Dendritic cell treated with granulocyte-macrophage colony-stimulating factor and Interleukin-4, amounts not matched to agents 40 ng/mL and 50 ng/mL, for 4 days (primary cell): ENCODE data around the gene SLAMF9.

Source experiments
- H3K27ac Mint-ChIP-seq: one replicate; pipeline ENCODE4 v1.8.0; 2022; ENCODE audit warnings: mild to moderate bottlenecking, mixed read lengths
- H3K27me3 Mint-ChIP-seq: one replicate; pipeline ENCODE4 v1.8.0; 2022; ENCODE audit warnings: mild to moderate bottlenecking, mixed read lengths
- H3K36me3 Mint-ChIP-seq: one replicate; pipeline ENCODE4 v1.8.0; 2022; ENCODE audit warnings: low read depth, mixed read lengths
- H3K4me1 Mint-ChIP-seq: one replicate; pipeline ENCODE4 v1.8.0; 2022; ENCODE audit warnings: low read depth, mixed read lengths
- H3K4me3 Mint-ChIP-seq: one replicate; pipeline ENCODE4 v1.8.0; 2022; ENCODE audit warnings: mild to moderate bottlenecking, moderate library complexity, mixed read lengths
- H3K9me3 Mint-ChIP-seq: one replicate; pipeline ENCODE4 v1.8.0; 2022; ENCODE audit warnings: mixed read lengths
- intact Hi-C: fragments of 100-400 bp; cut with micrococcal nuclease; formaldehyde crosslinking; loops from one replicate; pipeline ENCODE4 v1.15.0; 2022

The SLAMF9 gene

GRCh38 chr1:159983681-159984080 lies 29.6 kb upstream of the SLAMF9 start:
- H3K27me3 Mint-ChIP-seq = peaks cover 26% of the 10 kb centered on the region
- no peaks in the 10 kb centered on the region for H3K9me3 Mint-ChIP-seq
- H3K4me3 Mint-ChIP-seq = no peak overlapping the region
- intact Hi-C loops = no loop called here
- H3K4me1 Mint-ChIP-seq = peaks cover 5% of the 10 kb centered on the region
- no peaks in the 10 kb centered on the region for H3K36me3 Mint-ChIP-seq
- no peak overlapping the region for H3K27ac Mint-ChIP-seq

- H3K9me3 Mint-ChIP-seq = no peaks in the 10 kb centered on the region
- H3K27me3 Mint-ChIP-seq = peaks cover 35% of the 10 kb centered on the region
- no peaks in the 10 kb centered on the region for H3K36me3 Mint-ChIP-seq
- H3K27ac Mint-ChIP-seq = no peak overlapping the region
- peaks cover 5% of the 10 kb centered on the region for H3K4me1 Mint-ChIP-seq
- H3K4me3 Mint-ChIP-seq = no peak overlapping the region
- intact Hi-C loops = no loop called here
Measured at GRCh38 chr1:159982280-159982679, 28.2 kb upstream of the SLAMF9 start.

GRCh38 chr1:159981351-159982055 lies 27.5 kb upstream of the SLAMF9 start:
- no peaks in the 10 kb centered on the region for H3K36me3 Mint-ChIP-seq
- H3K27me3 Mint-ChIP-seq = peaks cover 41% of the 10 kb centered on the region

GRCh38 chr1:159980786-159981185 lies 26.7 kb upstream of the SLAMF9 start:
- Mint-ChIP-seq H3K27me3 (peaks cover 41% of the 10 kb centered on the region), H3K9me3 (no peaks in the 10 kb centered on the region), H3K4me1 (peaks cover 5% of the 10 kb centered on the region), H3K4me3 (no peak overlapping the region), H3K27ac (no peak overlapping the region), H3K36me3 (no peaks in the 10 kb centered on the region)
- intact Hi-C loops = no loop called here

More at GRCh38 chr1:159981351-159982055, 27.5 kb upstream of the SLAMF9 start:
- peaks cover 5% of the 10 kb centered on the region for H3K4me1 Mint-ChIP-seq
- no peak overlapping the region for H3K4me3 Mint-ChIP-seq
- no peaks in the 10 kb centered on the region for H3K9me3 Mint-ChIP-seq
- no peak overlapping the region for H3K27ac Mint-ChIP-seq
- intact Hi-C loops = no loop called here

- peaks cover 38% of the 10 kb centered on the region for H3K27me3 Mint-ChIP-seq
- H3K36me3 Mint-ChIP-seq = no peaks in the 10 kb centered on the region
- intact Hi-C loops = no loop called here
- no peak overlapping the region for H3K27ac Mint-ChIP-seq
- H3K9me3 Mint-ChIP-seq = no peaks in the 10 kb centered on the region
- no peak overlapping the region for H3K4me3 Mint-ChIP-seq
- H3K4me1 Mint-ChIP-seq = peaks cover 5% of the 10 kb centered on the region
Measured at GRCh38 chr1:159980076-159980475, 26.0 kb upstream of the SLAMF9 start.

GRCh38 chr1:159979257-159979656 lies 25.2 kb upstream of the SLAMF9 start:
- H3K4me1 Mint-ChIP-seq = peaks cover 5% of the 10 kb centered on the region
- H3K4me3 Mint-ChIP-seq = no peak overlapping the region
- H3K27me3 Mint-ChIP-seq = peaks cover 37% of the 10 kb centered on the region
- intact Hi-C loops = no loop called here
- H3K27ac Mint-ChIP-seq = no peak overlapping the region
- H3K9me3 Mint-ChIP-seq = no peaks in the 10 kb centered on the region
- H3K36me3 Mint-ChIP-seq = no peaks in the 10 kb centered on the region

GRCh38 chr1:159978107-159978398 lies 24.0 kb upstream of the SLAMF9 start:
- intact Hi-C loops = no loop called here
- no peaks in the 10 kb centered on the region for H3K36me3 Mint-ChIP-seq
- H3K4me1 Mint-ChIP-seq = peaks cover 5% of the 10 kb centered on the region

GRCh38 chr1:159977364-159978106 lies 23.5 kb upstream of the SLAMF9 start:
- Mint-ChIP-seq H3K27ac (no peak overlapping the region), H3K4me1 (peaks cover 5% of the 10 kb centered on the region), H3K9me3 (no peaks in the 10 kb centered on the region), H3K27me3 (peaks cover 30% of the 10 kb centered on the region), H3K4me3 (no peak overlapping the region), H3K36me3 (no peaks in the 10 kb centered on the region)
- intact Hi-C loops = no loop called here

More at GRCh38 chr1:159978107-159978398, 24.0 kb upstream of the SLAMF9 start:
- Mint-ChIP-seq H3K9me3 (no peaks in the 10 kb centered on the region), H3K4me3 (no peak overlapping the region), H3K27me3 (peaks cover 31% of the 10 kb centered on the region), H3K27ac (no peak overlapping the region)

GRCh38 chr1:159974350-159974965 lies 20.4 kb upstream of the SLAMF9 start:
- Mint-ChIP-seq H3K27me3 (peaks cover 21% of the 10 kb centered on the region), H3K36me3 (no peaks in the 10 kb centered on the region), H3K4me3 (no peak overlapping the region), H3K9me3 (no peaks in the 10 kb centered on the region), H3K4me1 (peaks cover 5% of the 10 kb centered on the region), H3K27ac (no peak overlapping the region)
- intact Hi-C loops = no loop called here

GRCh38 chr1:159973350-159973940 lies 19.4 kb upstream of the SLAMF9 start:
- no peak overlapping the region for H3K4me3 Mint-ChIP-seq
- H3K36me3 Mint-ChIP-seq = no peaks in the 10 kb centered on the region
- intact Hi-C loops = no loop called here
- no peaks in the 10 kb centered on the region for H3K9me3 Mint-ChIP-seq
- peaks cover 22% of the 10 kb centered on the region for H3K27me3 Mint-ChIP-seq
- H3K4me1 Mint-ChIP-seq = peaks cover 13% of the 10 kb centered on the region
- H3K27ac Mint-ChIP-seq = no peak overlapping the region

GRCh38 chr1:159972443-159973205 lies 18.6 kb upstream of the SLAMF9 start:
- no peak overlapping the region for H3K4me3 Mint-ChIP-seq
- intact Hi-C loops = no loop called here
- no peak overlapping the region for H3K27ac Mint-ChIP-seq
- no peaks in the 10 kb centered on the region for H3K9me3 Mint-ChIP-seq
- H3K4me1 Mint-ChIP-seq = peaks cover 18% of the 10 kb centered on the region
- H3K36me3 Mint-ChIP-seq = no peaks in the 10 kb centered on the region
- peaks cover 20% of the 10 kb centered on the region for H3K27me3 Mint-ChIP-seq

GRCh38 chr1:159970932-159971342 lies 16.9 kb upstream of the SLAMF9 start:
- Mint-ChIP-seq H3K36me3 (no peaks in the 10 kb centered on the region), H3K4me3 (no peak overlapping the region), H3K4me1 (peaks cover 18% of the 10 kb centered on the region), H3K27me3 (peaks cover 10% of the 10 kb centered on the region), H3K27ac (no peak overlapping the region), H3K9me3 (no peaks in the 10 kb centered on the region)
- intact Hi-C loops = no loop called here

- H3K27me3 Mint-ChIP-seq = peaks cover 10% of the 10 kb centered on the region
- no peak overlapping the region for H3K4me3 Mint-ChIP-seq
- no peaks in the 10 kb centered on the region for H3K36me3 Mint-ChIP-seq
- no peak overlapping the region for H3K27ac Mint-ChIP-seq
- intact Hi-C loops = no loop called here
- peaks cover 18% of the 10 kb centered on the region for H3K4me1 Mint-ChIP-seq
- no peaks in the 10 kb centered on the region for H3K9me3 Mint-ChIP-seq
Measured at GRCh38 chr1:159968901-159969300, 14.9 kb upstream of the SLAMF9 start.
